Measurements from ENCODE around the gene NOVA1.

Gene NOVA1

GRCh38 chr14:26593357-26593756 is 4.5 kb downstream of the NOVA1 start:
- no peak for DNase-seq (ENCODE audit: low spot score)

- no peak for DNase-seq (ENCODE audit: low spot score)
Measured at GRCh38 chr14:26589925-26590324, 7.9 kb downstream of the NOVA1 start.

- no peak for DNase-seq (ENCODE audit: low spot score)
Measured at GRCh38 chr14:26577711-26578110, 20.1 kb downstream of the NOVA1 start.

- DNase-seq (ENCODE audit: low spot score), result no peak
Measured at GRCh38 chr14:26554069-26554772, 43.6 kb downstream of the NOVA1 start.

GRCh38 chr14:26549571-26549970 is 48.3 kb downstream of the NOVA1 start:
- no peak for DNase-seq (ENCODE audit: low spot score)

- no peak for DNase-seq (ENCODE audit: low spot score)
Measured at GRCh38 chr14:26548406-26548805, 49.4 kb downstream of the NOVA1 start.

GRCh38 chr14:26538176-26538575 is 59.7 kb downstream of the NOVA1 start:
- DNase-seq (ENCODE audit: low spot score), result no peak

- DNase-seq (ENCODE audit: low spot score), result no peak
Measured at GRCh38 chr14:26531894-26532293, 65.9 kb downstream of the NOVA1 start.

GRCh38 chr14:26528415-26529182 is 69.2 kb downstream of the NOVA1 start:
- DNase-seq (ENCODE audit: low spot score), result no peak

GRCh38 chr14:26527095-26527494 is 70.7 kb downstream of the NOVA1 start:
- no peak for DNase-seq (ENCODE audit: low spot score)

- no peak for DNase-seq (ENCODE audit: low spot score)
Measured at GRCh38 chr14:26526137-26526536, 71.7 kb downstream of the NOVA1 start.

GRCh38 chr14:26525085-26525484 is 72.7 kb downstream of the NOVA1 start:
- DNase-seq (ENCODE audit: low spot score), result no peak

- no peak for DNase-seq (ENCODE audit: low spot score)
Measured at GRCh38 chr14:26522967-26523366, 74.9 kb downstream of the NOVA1 start.

GRCh38 chr14:26517771-26518170 is 80.1 kb downstream of the NOVA1 start:
- no peak for DNase-seq (ENCODE audit: low spot score)

GRCh38 chr14:26500028-26500427 is 97.8 kb downstream of the NOVA1 start:
- DNase-seq (ENCODE audit: low spot score), result no peak

GRCh38 chr14:26499546-26499945 is 98.3 kb downstream of the NOVA1 start:
- no peak for DNase-seq (ENCODE audit: low spot score)

- no peak for DNase-seq (ENCODE audit: low spot score)
Measured at GRCh38 chr14:26486922-26487321, 110.9 kb downstream of the NOVA1 start.

GRCh38 chr14:26484562-26484961 is 113.3 kb downstream of the NOVA1 start:
- DNase-seq (ENCODE audit: low spot score), result no peak

- DNase-seq (ENCODE audit: low spot score), result no peak
Measured at GRCh38 chr14:26478967-26479366, 118.9 kb downstream of the NOVA1 start.

GRCh38 chr14:26466862-26467261 is 131.0 kb downstream of the NOVA1 start:
- no peak for DNase-seq (ENCODE audit: low spot score)

GRCh38 chr14:26463136-26463535 is 134.7 kb downstream of the NOVA1 start:
- DNase-seq (ENCODE audit: low spot score), result no peak

- DNase-seq (ENCODE audit: low spot score), result no peak
Measured at GRCh38 chr14:26454105-26454504, 143.7 kb downstream of the NOVA1 start.

GRCh38 chr14:26448181-26448855 is 149.5 kb downstream of the NOVA1 start:
- no peak for DNase-seq (ENCODE audit: low spot score)

All from ecto neural progenitor cell (in vitro differentiated cells).